ENCODE results near the gene UBE2E3. TPM values are rescaled to one million over a fixed set of nuclear protein-coding genes. Genes with fewer than 3 reads are reported as not detected.

UBE2E3 gene
- total and polyA plus RNA-seq, 5 donors from 2014 or later = 12.4 to 31.9 (median 24.6) TPM

DNA sequence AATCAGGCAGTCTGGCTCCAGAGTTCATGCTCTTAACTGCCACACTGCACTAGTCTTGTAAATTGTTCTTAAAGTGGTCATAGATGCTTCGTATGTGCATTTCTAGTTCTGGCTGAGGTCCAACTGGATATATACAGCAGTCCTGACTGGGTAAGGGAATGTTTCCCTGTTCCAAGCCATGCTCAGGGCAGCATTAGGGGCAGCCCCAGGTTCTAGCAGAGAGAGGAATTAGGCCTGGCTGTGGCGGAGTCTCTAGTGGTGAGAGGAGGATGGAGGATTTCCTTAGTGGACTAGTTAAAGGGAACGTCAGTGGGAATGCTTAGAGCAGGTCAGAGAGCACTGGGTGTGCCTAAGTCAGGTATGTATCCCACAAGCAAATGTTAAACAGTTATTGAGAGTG, 28.0 kb downstream of the UBE2E3 start:
- Histone ChIP-seq H3K4me1 (ENCODE audit: control insufficient read depth, insufficient read depth, low read length, poor library complexity, severe bottlenecking) (no peaks in the 10 kb centered on the region), H3K27ac (ENCODE audit: insufficient read depth, low read length, poor library complexity, severe bottlenecking) (no peak overlapping the region), H3K4me3 (ENCODE audit: low read depth, low read length) (no peak overlapping the region), H3K27me3 (ENCODE audit: control insufficient read depth, insufficient read depth, low read length) (no peaks in the 10 kb centered on the region), H3K9me3 (ENCODE audit: control insufficient read depth in 2 of 2, low read length in 2 of 2) (no peaks in the 10 kb centered on the region), H3K36me3 (ENCODE audit: control insufficient read depth, insufficient read depth, low read length) (no peaks in the 10 kb centered on the region)
- peaks cover 0 to 37% (median 10%) of the 10 kb centered on the region in 4 donors for H3K4me1 Mint-ChIP-seq
- DNase-seq = no peak
- no peak overlapping the region for H3K27ac Mint-ChIP-seq
- H3K27me3 Mint-ChIP-seq = no peaks in the 10 kb centered on the region
- ATAC-seq (ENCODE audit: low read depth in 2 of 2) = no peak
- H3K9me3 Mint-ChIP-seq = no peaks in the 10 kb centered on the region
- H3K36me3 Mint-ChIP-seq = no peaks in the 10 kb centered on the region
- H3K4me3 Mint-ChIP-seq = no peak overlapping the region

DNA sequence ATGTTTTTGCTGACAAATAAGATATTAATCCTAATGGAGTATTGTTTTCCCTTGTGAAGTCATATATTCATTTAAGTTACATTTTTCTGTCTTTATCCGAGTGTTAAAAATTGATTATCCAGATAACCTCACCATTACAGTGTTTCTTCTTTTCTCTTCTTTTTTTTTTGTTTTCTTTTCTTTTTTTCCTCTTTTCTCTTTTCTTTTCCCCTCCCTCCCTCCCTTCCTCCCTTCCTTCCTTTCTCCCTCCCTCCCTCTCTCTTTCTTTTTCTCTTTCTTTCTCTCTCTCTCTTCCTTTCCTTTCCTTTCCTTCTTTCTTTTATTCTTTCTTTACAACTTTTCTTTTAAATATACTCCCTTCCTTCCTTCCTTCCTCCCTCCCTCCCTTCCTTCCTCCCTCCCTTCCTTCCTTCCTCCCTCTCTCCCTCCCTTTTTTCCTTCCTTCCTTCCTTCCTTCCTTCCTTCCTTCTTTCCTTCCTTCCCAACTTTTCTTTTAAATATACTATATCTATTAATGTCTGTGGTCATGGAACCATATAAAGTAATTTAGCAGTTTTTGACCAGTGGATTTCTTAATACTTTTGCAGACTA, 40.9 kb downstream of the UBE2E3 start:
- H3K4me3 ChIP-seq (ENCODE audit: low read depth, low read length) = no peak overlapping the region
- no peak overlapping the region for H3K27ac Mint-ChIP-seq
- no peak overlapping the region for H3K4me3 Mint-ChIP-seq
- H3K9me3 Mint-ChIP-seq = peaks cover 0 to 10% (median 0%) of the 10 kb centered on the region in 7 donors
- H3K36me3 ChIP-seq (ENCODE audit: control insufficient read depth, insufficient read depth, low read length) = no peaks in the 10 kb centered on the region
- H3K27me3 ChIP-seq (ENCODE audit: control insufficient read depth, insufficient read depth, low read length) = no peaks in the 10 kb centered on the region
- no peak for ATAC-seq (ENCODE audit: low read depth in 2 of 2)
- peaks cover 0 to 31% (median 21%) of the 10 kb centered on the region in 4 donors for H3K4me1 Mint-ChIP-seq
- no peak overlapping the region for H3K27ac ChIP-seq (ENCODE audit: insufficient read depth, low read length, poor library complexity, severe bottlenecking)
- H3K9me3 ChIP-seq (ENCODE audit: control insufficient read depth in 2 of 2, low read length in 2 of 2) = no peaks in the 10 kb centered on the region
- no peaks in the 10 kb centered on the region for H3K4me1 ChIP-seq (ENCODE audit: control insufficient read depth, insufficient read depth, low read length, poor library complexity, severe bottlenecking)
- no peaks in the 10 kb centered on the region for H3K36me3 Mint-ChIP-seq
- H3K27me3 Mint-ChIP-seq = peaks cover 4% of the 10 kb centered on the region
- no peak for DNase-seq

DNA sequence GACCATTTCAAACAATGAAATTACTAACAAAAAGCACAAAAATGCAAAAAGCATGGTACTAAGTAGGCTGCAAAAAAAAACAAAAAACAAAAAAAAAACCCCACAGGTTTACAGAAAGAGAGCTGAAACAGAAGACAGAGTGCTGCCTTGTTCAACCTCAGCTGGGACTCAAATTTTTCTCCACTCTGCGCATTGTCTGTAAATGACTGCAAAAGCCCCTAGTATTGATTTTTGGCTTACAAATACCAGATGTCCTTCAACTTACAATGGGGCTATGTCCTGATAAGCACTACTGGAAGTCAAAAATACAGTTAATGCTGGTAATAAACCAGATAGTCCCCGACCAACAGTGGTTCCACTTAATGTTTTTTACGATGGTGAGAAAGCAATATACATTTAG, 42.2 kb downstream of the UBE2E3 start:
- H3K4me3 ChIP-seq (ENCODE audit: low read depth, low read length) = no peak overlapping the region
- H3K27ac ChIP-seq (ENCODE audit: insufficient read depth, low read length, poor library complexity, severe bottlenecking) = no peak overlapping the region
- Mint-ChIP-seq H3K36me3 (no peaks in the 10 kb centered on the region), H3K9me3 (peaks cover 0 to 7% (median 0%) of the 10 kb centered on the region in 7 donors), H3K4me1 (peaks cover 0 to 29% (median 17%) of the 10 kb centered on the region in 4 donors), H3K4me3 (no peak overlapping the region), H3K27me3 (peaks cover 4% of the 10 kb centered on the region), H3K27ac (peak overlapping the region in 2 of 3 donors; percentile 38 to 43)
- H3K4me1 ChIP-seq (ENCODE audit: control insufficient read depth, insufficient read depth, low read length, poor library complexity, severe bottlenecking) = no peaks in the 10 kb centered on the region
- DNase-seq = no peak
- no peaks in the 10 kb centered on the region for H3K9me3 ChIP-seq (ENCODE audit: control insufficient read depth in 2 of 2, low read length in 2 of 2)
- H3K27me3 ChIP-seq (ENCODE audit: control insufficient read depth, insufficient read depth, low read length) = no peaks in the 10 kb centered on the region
- ATAC-seq (ENCODE audit: low read depth in 2 of 2) = no peak
- no peaks in the 10 kb centered on the region for H3K36me3 ChIP-seq (ENCODE audit: control insufficient read depth, insufficient read depth, low read length)

DNA sequence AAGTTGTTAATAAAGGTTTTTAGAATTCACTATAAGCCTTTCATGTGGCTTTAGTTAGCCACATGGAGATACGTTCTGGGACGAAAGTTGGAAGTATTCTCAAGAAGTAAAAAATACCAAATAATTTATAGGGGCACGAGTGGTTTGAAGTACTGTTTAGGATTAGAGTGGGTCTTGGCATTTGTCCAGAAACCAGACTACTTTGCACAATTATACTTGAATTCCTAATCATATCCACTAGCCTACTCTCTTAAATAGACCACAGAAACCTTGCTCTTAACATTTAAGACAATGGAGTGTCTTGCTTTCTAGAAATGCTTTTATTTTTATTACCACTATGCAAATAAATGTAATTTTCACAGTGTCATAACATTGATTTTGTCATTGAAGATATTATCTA, 44.6 kb downstream of the UBE2E3 start:
- H3K4me1 Mint-ChIP-seq = peaks cover 0 to 19% (median 15%) of the 10 kb centered on the region in 4 donors
- no peak overlapping the region for H3K4me3 Mint-ChIP-seq
- ATAC-seq (ENCODE audit: low read depth in 2 of 2) = no peak
- DNase-seq = no peak
- Histone ChIP-seq H3K4me1 (ENCODE audit: control insufficient read depth, insufficient read depth, low read length, poor library complexity, severe bottlenecking) (no peaks in the 10 kb centered on the region), H3K9me3 (ENCODE audit: control insufficient read depth in 2 of 2, low read length in 2 of 2) (no peaks in the 10 kb centered on the region), H3K4me3 (ENCODE audit: low read depth, low read length) (no peak overlapping the region), H3K27ac (ENCODE audit: insufficient read depth, low read length, poor library complexity, severe bottlenecking) (no peak overlapping the region), H3K27me3 (ENCODE audit: control insufficient read depth, insufficient read depth, low read length) (no peaks in the 10 kb centered on the region), H3K36me3 (ENCODE audit: control insufficient read depth, insufficient read depth, low read length) (no peaks in the 10 kb centered on the region)
- H3K27me3 Mint-ChIP-seq = peaks cover 4% of the 10 kb centered on the region
- peaks cover 0 to 7% (median 0%) of the 10 kb centered on the region in 7 donors for H3K9me3 Mint-ChIP-seq
- no peak overlapping the region for H3K27ac Mint-ChIP-seq
- H3K36me3 Mint-ChIP-seq = no peaks in the 10 kb centered on the region

DNA sequence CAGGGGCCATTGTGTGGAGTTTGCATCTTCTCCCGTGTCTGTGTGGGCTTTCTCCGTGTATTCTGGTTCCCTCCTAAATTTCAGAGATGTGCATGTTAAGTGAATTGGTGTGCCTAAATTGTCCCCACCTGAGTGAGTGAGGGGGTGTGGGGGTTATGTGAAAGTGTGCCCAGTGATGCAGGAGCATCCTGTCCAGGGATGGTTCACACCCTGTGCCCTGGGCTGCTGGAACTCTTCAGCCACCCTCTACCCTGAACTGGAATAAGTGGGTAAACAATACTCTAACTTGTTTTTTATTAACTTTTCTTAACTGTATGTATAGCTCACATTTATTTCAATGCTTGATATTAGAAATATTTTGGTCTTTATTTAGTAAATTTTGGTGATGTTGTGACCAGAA, 56.0 kb downstream of the UBE2E3 start:
- DNase-seq (peak in 1 of 3 donors; percentile 7), ATAC-seq (ENCODE audit: low read depth in 2 of 2) (no peak)
- H3K4me3 Mint-ChIP-seq = no peak overlapping the region
- Histone ChIP-seq H3K27ac (ENCODE audit: insufficient read depth, low read length, poor library complexity, severe bottlenecking) (no peak overlapping the region), H3K9me3 (ENCODE audit: control insufficient read depth in 2 of 2, low read length in 2 of 2) (no peaks in the 10 kb centered on the region), H3K27me3 (ENCODE audit: control insufficient read depth, insufficient read depth, low read length) (no peaks in the 10 kb centered on the region), H3K36me3 (ENCODE audit: control insufficient read depth, insufficient read depth, low read length) (no peaks in the 10 kb centered on the region), H3K4me1 (ENCODE audit: control insufficient read depth, insufficient read depth, low read length, poor library complexity, severe bottlenecking) (no peaks in the 10 kb centered on the region), H3K4me3 (ENCODE audit: low read depth, low read length) (no peak overlapping the region)
- peaks cover 5% of the 10 kb centered on the region for H3K36me3 Mint-ChIP-seq
- peaks cover 7 to 21% (median 14%) of the 10 kb centered on the region in 4 donors for H3K4me1 Mint-ChIP-seq
- H3K27me3 Mint-ChIP-seq = no peaks in the 10 kb centered on the region
- no peak overlapping the region for H3K27ac Mint-ChIP-seq
- H3K9me3 Mint-ChIP-seq = no peaks in the 10 kb centered on the region

DNA sequence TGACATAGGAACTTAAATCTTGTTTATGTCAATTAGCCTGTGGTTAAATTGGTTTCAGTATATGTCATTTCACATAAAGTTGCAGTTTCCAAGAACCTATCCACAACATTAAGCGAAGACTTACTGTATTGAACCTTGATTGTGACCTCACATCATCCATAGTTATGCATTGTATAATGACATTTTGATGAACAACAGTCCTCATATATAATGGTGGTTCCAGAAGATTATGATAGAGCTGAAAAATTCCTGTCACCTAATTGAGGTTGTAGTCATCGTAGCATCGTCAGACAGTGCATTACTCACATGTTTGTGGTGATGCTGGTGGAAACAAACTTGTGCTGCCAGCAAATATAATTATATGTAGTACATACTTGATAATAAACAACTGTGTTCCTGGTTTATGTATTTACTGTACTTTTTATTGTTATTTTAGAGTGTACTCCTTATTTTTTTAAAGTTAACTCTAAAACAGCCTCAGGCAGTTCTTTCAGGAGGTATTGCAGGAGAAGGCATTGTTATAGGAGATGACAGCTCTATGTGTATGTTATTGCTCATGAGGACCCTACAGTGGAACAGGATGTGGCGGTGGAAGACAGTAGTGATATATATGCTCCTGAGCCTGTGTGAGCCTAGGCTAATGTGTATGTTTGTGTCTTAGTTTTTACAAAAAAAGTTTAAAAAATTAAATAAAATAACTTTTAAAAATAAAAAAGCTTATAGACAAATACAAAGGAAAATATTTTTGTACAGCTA, 56.6 kb downstream of the UBE2E3 start:
- H3K4me1 Mint-ChIP-seq = peaks cover 7 to 21% (median 15%) of the 10 kb centered on the region in 4 donors
- no peaks in the 10 kb centered on the region for H3K27me3 ChIP-seq (ENCODE audit: control insufficient read depth, insufficient read depth, low read length)
- H3K27me3 Mint-ChIP-seq = no peaks in the 10 kb centered on the region
- DNase-seq (peak in 1 of 3 donors; percentile 43), ATAC-seq (ENCODE audit: low read depth in 2 of 2) (peak; percentile 42 to 53)
- H3K27ac ChIP-seq (ENCODE audit: insufficient read depth, low read length, poor library complexity, severe bottlenecking) = no peak overlapping the region
- peaks cover 5% of the 10 kb centered on the region for H3K36me3 Mint-ChIP-seq
- no peak overlapping the region for H3K4me3 Mint-ChIP-seq
- no peaks in the 10 kb centered on the region for H3K4me1 ChIP-seq (ENCODE audit: control insufficient read depth, insufficient read depth, low read length, poor library complexity, severe bottlenecking)
- H3K9me3 ChIP-seq (ENCODE audit: control insufficient read depth in 2 of 2, low read length in 2 of 2) = no peaks in the 10 kb centered on the region
- no peaks in the 10 kb centered on the region for H3K36me3 ChIP-seq (ENCODE audit: control insufficient read depth, insufficient read depth, low read length)
- no peak overlapping the region for H3K27ac Mint-ChIP-seq
- H3K4me3 ChIP-seq (ENCODE audit: low read depth, low read length) = no peak overlapping the region
- H3K9me3 Mint-ChIP-seq = no peaks in the 10 kb centered on the region

DNA sequence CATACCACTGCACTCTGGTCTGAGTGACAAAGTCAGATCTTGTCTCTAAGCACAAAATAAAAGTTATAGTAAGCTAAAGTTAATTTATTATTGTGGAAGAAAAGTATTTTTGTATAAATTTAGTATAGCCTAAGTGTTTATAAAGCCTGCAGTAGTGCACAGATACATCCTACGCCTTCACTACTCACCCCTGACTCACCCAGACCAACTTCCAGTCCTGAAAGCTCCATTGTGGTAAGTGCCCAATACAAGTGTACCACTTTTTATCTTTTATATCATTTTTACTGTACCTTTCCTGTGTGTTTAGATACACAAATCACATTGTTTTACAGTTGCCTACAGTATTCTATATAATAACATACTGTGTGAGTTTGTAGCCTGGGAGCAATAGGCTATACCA, 57.5 kb downstream of the UBE2E3 start:
- H3K4me3 ChIP-seq (ENCODE audit: low read depth, low read length) = no peak overlapping the region
- Mint-ChIP-seq H3K9me3 (no peaks in the 10 kb centered on the region), H3K36me3 (peaks cover 2% of the 10 kb centered on the region), H3K27me3 (no peaks in the 10 kb centered on the region), H3K4me3 (no peak overlapping the region), H3K27ac (no peak overlapping the region), H3K4me1 (peaks cover 7 to 21% (median 15%) of the 10 kb centered on the region in 4 donors)
- H3K4me1 ChIP-seq (ENCODE audit: control insufficient read depth, insufficient read depth, low read length, poor library complexity, severe bottlenecking) = no peaks in the 10 kb centered on the region
- no peaks in the 10 kb centered on the region for H3K27me3 ChIP-seq (ENCODE audit: control insufficient read depth, insufficient read depth, low read length)
- H3K27ac ChIP-seq (ENCODE audit: insufficient read depth, low read length, poor library complexity, severe bottlenecking) = no peak overlapping the region
- ATAC-seq (ENCODE audit: low read depth in 2 of 2) (no peak), DNase-seq (no peak)
- H3K9me3 ChIP-seq (ENCODE audit: control insufficient read depth in 2 of 2, low read length in 2 of 2) = no peaks in the 10 kb centered on the region
- H3K36me3 ChIP-seq (ENCODE audit: control insufficient read depth, insufficient read depth, low read length) = no peaks in the 10 kb centered on the region

DNA sequence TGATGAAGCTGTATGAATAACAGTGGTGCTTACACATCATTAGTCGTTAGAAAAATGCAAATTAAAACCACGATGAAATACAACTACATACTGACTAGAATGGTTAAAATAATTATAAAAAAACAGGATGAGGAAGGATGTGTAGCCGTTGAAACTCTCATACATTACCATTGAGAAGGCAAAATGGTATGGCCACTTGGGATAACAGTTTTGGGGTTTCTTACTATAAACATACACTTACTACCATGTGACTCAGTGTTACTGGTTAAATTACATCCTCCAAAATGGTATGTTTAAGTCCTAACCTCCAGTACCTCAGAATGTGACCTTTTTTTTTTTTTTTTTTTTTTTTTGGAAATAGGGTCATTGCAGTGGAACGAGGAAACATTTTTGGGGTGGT, 58.4 kb downstream of the UBE2E3 start:
- Histone ChIP-seq H3K9me3 (ENCODE audit: control insufficient read depth in 2 of 2, low read length in 2 of 2) (no peaks in the 10 kb centered on the region), H3K4me3 (ENCODE audit: low read depth, low read length) (no peak overlapping the region), H3K36me3 (ENCODE audit: control insufficient read depth, insufficient read depth, low read length) (no peaks in the 10 kb centered on the region), H3K27ac (ENCODE audit: insufficient read depth, low read length, poor library complexity, severe bottlenecking) (no peak overlapping the region), H3K27me3 (ENCODE audit: control insufficient read depth, insufficient read depth, low read length) (no peaks in the 10 kb centered on the region), H3K4me1 (ENCODE audit: control insufficient read depth, insufficient read depth, low read length, poor library complexity, severe bottlenecking) (no peaks in the 10 kb centered on the region)
- DNase-seq = no peak
- H3K4me3 Mint-ChIP-seq = no peak overlapping the region
- H3K27me3 Mint-ChIP-seq = no peaks in the 10 kb centered on the region
- H3K27ac Mint-ChIP-seq = no peak overlapping the region
- H3K9me3 Mint-ChIP-seq = no peaks in the 10 kb centered on the region
- H3K36me3 Mint-ChIP-seq = no peaks in the 10 kb centered on the region
- ATAC-seq (ENCODE audit: low read depth in 2 of 2) = no peak
- H3K4me1 Mint-ChIP-seq = peaks cover 7 to 23% (median 16%) of the 10 kb centered on the region in 4 donors

Data from CD4-positive, CD25-positive, alpha-beta regulatory T cell (primary cell).